Skin epidermis (tissue), 12 donors: ENCODE measurements around the gene C5.
A peak's percentile ranks its signal among the peaks of the same experiment; 100 is the strongest.

Source experiments
- H3K27ac ChIP-seq, 21 experiments: fragments of 200-600 bp; sonication (generic) in 11 of 21; one replicate each; pipeline ENCODE4 v1.5.0; 2020; ENCODE audit warnings: mild to moderate bottlenecking in 3 of 21, inconsistent platforms in 2 of 21, moderate library complexity in 2 of 21
- H3K4me3 ChIP-seq, 7 experiments: fragments of 200-600 bp; sonication (generic) in 2 of 7; one replicate each; pipeline ENCODE4 v1.5.0; 2020; ENCODE audit warnings: inconsistent platforms in 2 of 7, mild to moderate bottlenecking in 2 of 7, moderate library complexity in 1 of 7

Gene C5

DNA sequence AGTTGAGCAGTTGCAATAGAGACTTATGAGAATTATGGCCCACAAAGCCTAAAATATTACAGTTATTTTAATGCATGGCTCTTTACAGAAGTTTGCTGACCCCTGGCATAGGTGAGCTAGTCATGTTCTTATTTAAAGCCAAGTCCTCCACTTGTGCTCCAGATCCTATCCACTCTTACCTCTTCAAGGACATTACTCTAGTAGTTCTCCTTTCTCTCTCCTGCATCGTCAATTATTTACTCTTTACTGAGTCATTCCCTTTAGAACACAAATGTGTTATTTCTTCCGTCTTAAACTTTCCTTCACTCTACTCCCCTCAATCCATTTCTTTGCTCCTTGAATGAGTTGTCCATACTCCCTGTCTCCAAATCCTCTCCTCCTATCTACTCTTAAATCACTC lies 102.9 kb downstream of the C5 start:
- H3K27ac ChIP-seq = no peak overlapping the region
- no peak overlapping the region for H3K4me3 ChIP-seq

DNA sequence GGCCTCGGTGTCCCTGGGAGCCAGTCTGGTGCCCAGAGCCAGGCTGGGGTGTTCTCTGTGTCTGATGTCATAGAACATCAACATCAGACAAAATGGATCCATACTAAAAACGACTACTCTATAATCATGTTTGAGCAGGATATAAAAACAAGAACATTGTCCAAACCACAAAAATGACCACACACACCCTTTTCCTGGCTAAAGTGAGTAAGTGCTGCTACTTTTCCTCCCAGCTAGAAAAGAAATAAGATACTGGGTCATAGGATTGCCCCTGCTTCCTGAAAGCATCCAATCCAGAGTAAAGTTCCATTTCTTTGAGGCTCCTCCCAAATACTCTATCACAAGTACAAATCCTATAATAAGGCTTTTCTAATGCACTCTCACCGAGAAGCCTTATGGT lies 103.8 kb downstream of the C5 start:
- no peak overlapping the region for H3K27ac ChIP-seq
- H3K4me3 ChIP-seq = no peak overlapping the region

DNA sequence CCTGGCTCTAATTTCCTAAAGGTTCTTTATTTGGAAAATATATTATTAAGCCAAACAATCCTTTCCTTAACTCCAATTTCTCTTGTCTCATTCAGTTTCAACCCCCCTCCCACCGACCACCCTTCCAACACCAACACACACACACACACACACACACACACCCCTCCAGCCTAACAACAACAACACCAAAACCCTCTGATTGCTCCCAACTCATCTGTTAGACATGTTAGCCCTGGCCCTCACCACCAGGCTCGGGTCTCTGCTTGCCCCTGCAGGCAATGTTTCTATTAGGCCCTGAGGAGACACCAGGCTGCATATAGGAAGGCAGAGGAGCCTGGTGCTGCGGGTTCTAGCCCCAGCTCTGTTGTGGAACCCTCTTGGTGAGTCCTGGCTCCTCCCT lies 105.1 kb downstream of the C5 start:
- Histone ChIP-seq H3K4me3 (no peak overlapping the region), H3K27ac (peak overlapping the region in 2 of 21 experiments; percentile 12 to 14)

DNA sequence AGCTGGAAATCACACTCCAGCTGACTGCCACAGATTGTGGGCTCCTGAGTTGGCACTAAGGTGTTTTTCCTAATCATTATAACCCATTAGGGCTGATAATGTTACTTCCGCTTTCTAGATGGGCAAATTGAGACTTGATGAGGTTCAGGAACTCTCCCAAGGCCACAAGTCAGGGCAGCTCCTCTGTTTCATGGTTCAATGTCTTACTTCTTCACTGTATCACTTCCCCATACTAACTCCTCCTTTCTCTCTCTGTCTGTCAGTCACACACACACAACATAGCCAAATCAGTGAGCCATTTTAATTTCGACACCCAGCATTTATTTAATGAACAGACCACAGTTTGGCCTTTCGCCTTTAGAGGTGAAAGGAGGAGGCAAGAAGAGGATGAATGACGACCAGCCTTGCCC lies 105.6 kb downstream of the C5 start:
- no peak overlapping the region for H3K4me3 ChIP-seq
- H3K27ac ChIP-seq = peak overlapping the region in 2 of 21 experiments; percentile 1 to 12

DNA sequence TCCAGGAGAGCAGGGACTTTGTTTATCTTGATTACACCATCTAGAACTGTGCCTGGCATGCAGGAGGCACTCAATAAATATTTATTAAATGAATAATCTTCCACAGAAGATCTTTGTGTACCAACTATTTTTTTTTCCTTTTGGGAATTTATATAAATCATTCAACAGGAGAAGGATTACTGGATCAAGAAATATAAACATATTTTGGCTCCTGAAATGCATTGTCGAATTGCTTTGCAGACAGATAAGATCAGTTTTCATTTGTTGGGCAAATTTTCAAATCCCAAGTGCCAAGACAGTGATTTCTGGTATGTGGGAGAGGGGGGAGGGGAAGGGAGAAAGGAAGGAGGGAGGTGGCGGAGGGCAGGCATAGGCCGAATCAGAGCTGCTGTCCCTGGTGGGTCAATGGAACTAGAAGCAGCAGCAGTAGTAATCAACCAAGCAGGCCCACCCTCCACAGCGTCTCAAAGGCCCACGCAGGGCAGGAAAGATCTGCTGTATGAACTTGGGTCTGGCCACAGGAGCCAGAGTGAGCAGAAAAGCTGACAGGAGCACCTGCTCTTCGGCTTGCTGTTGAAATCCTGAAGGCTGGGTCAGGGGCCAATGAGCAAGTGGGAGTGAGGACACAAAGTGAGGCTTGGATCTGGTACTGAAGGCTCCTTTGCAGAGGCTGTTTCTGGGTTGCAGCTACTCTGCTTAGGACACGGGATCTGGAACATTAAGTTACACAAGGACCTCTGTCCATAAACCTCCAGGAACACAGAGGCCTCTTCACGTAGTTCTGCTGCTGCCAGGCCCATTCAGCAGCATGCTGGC lies 107.7 kb downstream of the C5 start:
- H3K4me3 ChIP-seq = no peak overlapping the region
- H3K27ac ChIP-seq = peak overlapping the region in 12 of 21 experiments; percentile 20 to 65 (median 51)

DNA sequence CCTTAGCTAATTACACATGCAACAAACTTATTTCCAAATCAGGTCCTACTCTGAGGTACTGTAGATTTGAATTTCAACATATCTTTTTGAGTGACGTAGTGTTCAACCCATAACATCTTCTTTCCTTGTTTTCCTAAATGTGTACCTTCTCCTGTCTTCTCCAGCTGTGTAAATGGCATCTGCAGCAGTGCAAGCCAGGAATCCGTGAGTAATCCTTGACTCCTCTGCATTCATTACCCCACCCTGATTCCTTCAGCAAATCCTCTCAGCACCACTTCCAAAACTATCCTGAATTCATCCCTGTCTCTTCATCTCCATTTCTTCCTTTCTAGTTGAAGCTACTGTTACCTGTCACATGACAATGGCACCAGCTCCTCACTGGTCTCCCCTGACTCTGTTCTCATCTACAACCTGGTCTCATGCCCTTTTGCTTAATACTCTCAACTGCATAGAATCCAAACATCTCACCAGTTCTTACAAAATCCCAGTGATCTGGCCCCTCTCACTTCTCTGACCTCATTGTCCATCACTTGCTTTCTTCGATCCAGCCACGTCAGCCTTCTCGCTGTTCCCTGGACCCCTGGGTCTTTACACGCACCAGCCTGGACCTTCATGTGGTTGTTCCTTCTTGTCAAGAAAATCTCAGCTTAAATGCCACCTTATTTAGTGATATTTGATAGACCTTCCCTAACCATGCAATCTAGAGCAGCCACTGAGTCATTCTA lies 108.9 kb downstream of the C5 start:
- peak overlapping the region in 11 of 21 experiments; percentile 12 to 63 (median 26) for H3K27ac ChIP-seq
- no peak overlapping the region for H3K4me3 ChIP-seq

DNA sequence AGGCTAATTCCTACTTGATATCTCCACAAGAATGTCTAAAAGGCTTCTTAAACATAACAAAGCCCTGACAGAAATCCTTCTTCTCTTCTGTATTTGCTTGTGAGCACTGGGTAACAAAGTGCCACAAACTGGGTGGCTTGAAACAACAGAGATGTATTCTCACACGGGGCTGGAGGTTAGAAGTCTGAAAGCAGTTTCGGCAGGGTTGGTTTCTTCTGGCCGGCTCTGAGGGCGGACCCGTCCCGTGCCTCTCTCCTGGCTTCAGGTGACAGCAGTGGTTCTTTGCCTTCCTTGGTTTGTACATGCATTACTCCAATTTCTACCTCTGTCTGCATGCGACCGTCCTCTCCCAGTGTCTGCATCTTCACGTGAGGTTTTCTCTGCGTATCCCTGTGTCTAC lies 109.5 kb downstream of the C5 start:
- Histone ChIP-seq H3K27ac (peak overlapping the region in 8 of 21 experiments; percentile 5 to 54 (median 34)), H3K4me3 (no peak overlapping the region)

DNA sequence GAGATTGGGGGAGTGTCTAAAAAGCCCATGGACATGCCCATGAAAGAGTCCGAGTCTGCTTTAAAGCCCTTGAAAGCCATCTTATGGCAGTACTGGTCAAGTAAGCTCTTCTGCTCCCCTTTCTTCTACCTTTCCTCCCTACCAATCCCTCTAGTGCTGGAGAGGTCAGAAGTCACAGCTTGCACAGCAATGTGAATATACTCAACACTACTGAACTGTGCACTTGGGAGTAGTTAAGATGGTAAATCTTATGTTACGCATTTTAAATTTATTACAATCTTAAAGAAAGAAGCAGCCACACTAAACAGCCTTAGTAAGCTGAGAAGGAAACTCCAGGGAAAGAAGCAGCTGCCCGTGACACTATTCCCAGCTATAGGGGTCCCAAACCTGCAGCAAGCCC lies 111.2 kb downstream of the C5 start:
- H3K4me3 ChIP-seq = no peak overlapping the region
- no peak overlapping the region for H3K27ac ChIP-seq

DNA sequence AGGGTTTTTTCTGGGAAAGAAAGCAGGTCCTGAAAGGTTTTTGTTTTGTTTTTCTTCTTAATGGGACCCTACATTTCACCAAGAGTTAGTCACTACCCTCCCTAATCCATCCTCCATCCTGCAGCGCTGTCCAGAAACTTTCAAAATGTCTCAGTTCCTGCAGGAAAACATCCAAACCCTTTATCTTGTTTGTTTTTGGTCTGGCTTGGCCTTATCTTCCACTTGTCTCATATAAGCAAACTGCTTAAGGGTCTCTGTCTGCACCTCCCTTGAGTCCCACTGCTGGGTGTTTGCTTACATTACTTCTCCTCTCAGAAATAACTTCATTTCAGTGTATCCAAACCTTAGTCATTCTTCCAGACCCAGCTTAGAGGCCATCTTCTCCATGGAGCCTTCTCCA lies 112.5 kb downstream of the C5 start:
- H3K27ac ChIP-seq = peak overlapping the region in 13 of 21 experiments; percentile 17 to 99 (median 40)

DNA sequence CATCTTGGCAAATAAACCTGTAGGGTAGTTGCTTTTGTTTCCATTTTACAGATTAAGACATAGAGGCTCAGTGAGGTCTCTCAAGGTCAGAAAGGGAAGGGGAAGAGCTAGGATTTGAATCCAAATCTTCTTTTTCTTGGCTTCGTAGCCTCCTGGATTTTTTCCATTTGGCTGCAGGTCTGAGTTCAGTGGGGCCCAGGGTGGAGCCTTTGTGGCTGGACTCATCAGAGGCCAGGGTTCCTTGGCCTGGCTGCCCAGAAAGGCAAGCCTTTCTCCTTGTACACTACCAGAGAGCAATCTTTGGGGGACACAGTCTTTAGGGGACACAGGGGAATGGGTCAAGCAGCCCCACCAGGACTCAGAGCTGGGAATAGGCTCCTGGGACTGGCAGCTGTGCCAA lies 112.9 kb downstream of the C5 start:
- H3K4me3 ChIP-seq = no peak overlapping the region
- H3K27ac ChIP-seq = peak overlapping the region in 15 of 21 experiments; percentile 15 to 99 (median 40)

More for the DNA sequence above, 112.5 kb downstream of the C5 start:
- no peak overlapping the region for H3K4me3 ChIP-seq

GRCh38 chr9:120936764-120937122 lies 113.3 kb downstream of the C5 start:
- Histone ChIP-seq H3K27ac (peak overlapping the region in 16 of 21 experiments; percentile 15 to 99 (median 83)), H3K4me3 (no peak overlapping the region)

DNA sequence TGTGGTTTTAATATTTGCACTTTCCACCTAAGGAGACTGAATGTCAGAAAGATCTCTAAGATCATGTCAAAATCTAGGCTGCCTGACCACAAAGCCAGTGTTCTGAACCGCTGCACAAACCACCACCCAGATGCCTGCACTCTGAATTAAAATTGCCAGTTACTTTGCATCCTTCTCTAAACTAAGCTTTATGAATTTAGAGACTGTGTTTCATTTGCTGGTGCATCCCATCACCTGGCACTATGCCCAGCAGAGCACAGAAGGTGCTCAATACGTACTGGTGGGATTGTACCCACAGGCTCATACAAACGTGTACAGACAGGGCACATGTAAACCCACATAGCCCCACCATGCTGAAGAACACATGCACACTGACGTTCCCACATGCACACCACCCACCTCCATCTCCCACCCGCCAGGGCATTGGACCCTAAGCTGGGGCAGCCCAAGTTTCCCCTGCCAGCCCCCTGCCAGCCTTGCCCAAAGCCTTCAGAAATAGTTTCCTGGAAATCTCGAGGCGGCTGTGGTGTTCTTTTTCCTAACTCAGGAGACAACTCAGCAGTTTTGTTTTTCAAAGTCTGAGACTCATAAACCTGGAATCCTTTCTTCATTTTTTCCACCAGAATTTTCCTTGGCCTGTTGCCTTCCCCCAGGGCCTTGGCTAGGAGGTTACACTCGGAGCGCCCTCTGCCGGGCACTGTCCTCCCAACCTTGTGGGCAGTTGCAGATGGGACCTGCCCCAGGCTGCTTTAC lies 113.9 kb downstream of the C5 start:
- H3K4me3 ChIP-seq = no peak overlapping the region
- peak overlapping the region in 20 of 21 experiments; percentile 29 to 99 (median 80) for H3K27ac ChIP-seq

DNA sequence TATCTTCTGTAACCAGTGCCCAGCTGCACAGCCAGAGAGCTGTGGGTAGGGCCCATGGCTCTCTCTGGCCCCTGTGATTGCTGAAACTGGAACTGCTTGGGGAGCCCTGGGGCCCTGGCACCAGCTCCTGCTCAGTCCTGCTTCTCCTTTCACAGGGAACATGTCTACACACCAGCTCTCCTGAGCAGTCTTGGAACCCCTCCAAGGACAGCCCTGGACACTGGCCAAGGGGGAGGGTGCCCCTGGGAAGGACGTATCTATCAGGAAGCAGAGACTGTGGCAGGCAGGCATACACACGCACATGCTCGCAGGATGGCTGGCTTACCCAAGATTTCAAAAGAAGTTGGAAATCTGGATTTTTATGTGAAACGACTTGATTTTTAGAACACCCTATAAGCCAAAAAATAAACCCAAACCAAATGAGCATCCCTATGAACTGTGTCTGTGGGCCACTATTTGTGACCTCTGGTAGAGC lies 114.7 kb downstream of the C5 start:
- Histone ChIP-seq H3K4me3 (no peak overlapping the region), H3K27ac (peak overlapping the region in 20 of 21 experiments; percentile 29 to 99 (median 80))

- no peak overlapping the region for H3K4me3 ChIP-seq
- H3K27ac ChIP-seq = peak overlapping the region in 20 of 21 experiments; percentile 28 to 99 (median 80)
Measured at GRCh38 chr9:120934281-120934680, 115.8 kb downstream of the C5 start.

GRCh38 chr9:120933310-120934055 lies 116.6 kb downstream of the C5 start:
- H3K27ac ChIP-seq = peak overlapping the region in 19 of 21 experiments; percentile 28 to 100 (median 81)
- H3K4me3 ChIP-seq = no peak overlapping the region

DNA sequence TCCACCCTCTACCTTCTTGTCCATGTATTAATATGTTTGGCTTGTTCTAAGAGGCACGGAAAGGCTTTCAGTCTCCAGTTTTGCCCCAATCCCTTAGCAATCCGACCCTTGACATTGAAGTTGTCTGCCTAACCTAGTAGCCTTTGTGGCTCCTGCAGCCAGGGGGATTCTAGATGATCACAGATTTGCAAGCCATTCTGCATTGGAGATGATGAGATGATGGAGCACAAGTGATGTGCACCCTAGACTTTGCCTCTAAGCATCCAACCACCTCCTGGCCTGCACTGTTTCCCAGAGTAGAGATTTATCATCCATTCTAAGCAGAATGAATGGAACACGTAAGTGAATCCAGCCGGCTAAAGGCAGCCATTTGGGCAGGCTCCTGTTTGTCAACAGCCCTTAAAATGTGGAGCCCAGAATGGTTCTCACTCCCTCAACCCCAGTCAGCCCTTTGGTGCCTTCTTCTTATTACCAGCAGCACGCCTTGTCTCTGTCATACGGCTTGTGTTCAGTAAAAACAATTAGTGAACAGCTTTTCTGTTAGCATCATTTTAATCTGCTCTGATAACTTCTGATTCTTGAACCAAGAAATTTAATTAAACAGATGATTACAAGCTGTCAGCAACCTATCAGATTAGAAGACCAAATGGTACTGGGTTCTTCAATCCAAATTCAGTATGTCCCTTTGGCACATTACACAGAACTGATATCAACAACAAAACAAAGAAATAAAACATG lies 117.8 kb downstream of the C5 start:
- Histone ChIP-seq H3K27ac (peak overlapping the region in 20 of 21 experiments; percentile 47 to 100 (median 94)), H3K4me3 (no peak overlapping the region)

DNA sequence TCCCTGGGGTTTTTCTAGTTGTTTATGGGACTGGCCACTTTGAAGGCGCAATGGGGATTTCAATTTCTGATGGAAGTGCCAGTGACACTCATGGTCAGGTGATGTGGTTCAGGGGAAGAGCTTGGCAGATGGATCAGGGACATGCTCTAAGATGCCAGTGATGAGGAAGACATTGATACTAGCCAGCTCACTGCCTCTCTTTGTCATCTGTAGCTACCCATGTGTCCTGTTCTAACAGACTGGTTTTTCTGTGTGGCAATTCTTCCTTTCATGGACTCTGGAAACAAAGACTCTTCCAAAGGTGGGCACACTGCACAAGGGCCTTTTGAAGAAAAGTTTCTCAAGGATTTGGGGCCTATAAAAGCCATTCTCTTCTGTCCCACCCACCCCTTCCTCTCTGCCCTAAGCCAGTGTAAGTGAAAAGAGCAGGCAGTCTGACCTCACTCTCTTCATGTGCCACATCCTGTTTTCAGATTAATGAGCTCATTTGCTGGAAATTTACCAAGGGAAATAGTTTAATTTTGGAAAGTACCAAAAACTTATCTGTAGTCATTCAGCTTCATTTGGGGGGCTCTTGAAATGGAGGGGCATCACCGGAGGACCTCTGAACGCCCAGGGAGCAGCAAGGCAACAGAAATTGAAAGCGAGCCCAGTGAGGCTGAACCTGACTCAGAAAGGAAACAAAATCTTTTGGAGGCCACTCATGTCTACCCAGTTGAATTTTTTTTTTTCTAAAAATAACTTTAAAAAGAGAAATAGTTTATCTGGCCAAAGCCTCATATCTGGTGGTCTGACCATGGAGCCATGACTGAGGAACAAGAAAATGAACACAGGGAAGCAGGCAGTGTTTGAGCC lies 118.6 kb downstream of the C5 start:
- Histone ChIP-seq H3K27ac (peak overlapping the region in 20 of 21 experiments; percentile 47 to 100 (median 94)), H3K4me3 (no peak overlapping the region)
